Left ventricle myocardium inferior (tissue), 1 donor: ENCODE results near the gene STK32C. TPM values are rescaled to one million over a fixed set of nuclear protein-coding genes. Genes with fewer than 3 reads are reported as not detected.

Source experiments
- DNase-seq: peaks from one replicate; pipeline ENCODE4 v3.0.0-alpha.2; 2020
- H3K27ac ChIP-seq: fragments of 200-600 bp; replicated peaks from 2 replicates; pipeline ENCODE4 v1.8.0; 2021
- H3K27me3 ChIP-seq: fragments of 200-600 bp; 2 replicates; pipeline ENCODE4 v1.8.0; 2021; ENCODE audit warnings: low read depth
- H3K36me3 ChIP-seq: fragments of 200-600 bp; 2 replicates; pipeline ENCODE4 v1.8.0; 2021
- H3K4me1 ChIP-seq: fragments of 200-600 bp; 2 replicates; pipeline ENCODE4 v1.8.0; 2021
- H3K4me3 ChIP-seq: fragments of 200-600 bp; 2 replicates; pipeline ENCODE4 v1.8.0; 2021; ENCODE audit warnings: mild to moderate bottlenecking, moderate library complexity
- H3K9me3 ChIP-seq: fragments of 200-600 bp; replicated peaks from 2 replicates; pipeline ENCODE4 v1.8.0; 2021
- CTCF ChIP-seq: fragments of 200-600 bp; IDR thresholded peaks from 2 replicates; pipeline ENCODE4 v1.8.0; 2021; ENCODE audit warnings: antibody characterized with exemption, mild to moderate bottlenecking, borderline replicate concordance
- intact Hi-C: fragments of 100-400 bp; cut with micrococcal nuclease; formaldehyde crosslinking; loops from one replicate; pipeline ENCODE4 v1.11.0; 2022
- total RNA-seq: library from RNA; stranded (reverse); fragmentation: NEBNext Ultra II Directional; extraction: Animal tissue kit (Norgen Biotek cat#: 25700); gene quantifications from one replicate; pipeline ENCODE4 v1.2.1, GENCODE V29; 2021
- donor health status: DM: no; HTN: yes; CAD: no; lungs with severe emphysema.

STK32C gene
- total RNA-seq, 1 donor from 2014 or later, result 4.4 TPM

GRCh38 chr10:132246296-132246695 is 61.5 kb downstream of the STK32C start:
- H3K36me3 ChIP-seq, result no peaks in the 10 kb centered on the region

GRCh38 chr10:132245056-132245455 is 62.7 kb downstream of the STK32C start:
- intact Hi-C loops, result no loop called here
- no peaks in the 10 kb centered on the region for H3K36me3 ChIP-seq

More at GRCh38 chr10:132246296-132246695, 61.5 kb downstream of the STK32C start:
- H3K9me3 ChIP-seq, result no peaks in the 10 kb centered on the region
- intact Hi-C loops, result no loop called here
- peaks cover 25% of the 10 kb centered on the region for H3K27me3 ChIP-seq
- no peak for DNase-seq
- H3K4me3 ChIP-seq, result no peak overlapping the region
- TF ChIP-seq CTCF, result no peak
- no peaks in the 10 kb centered on the region for H3K4me1 ChIP-seq
- no peak overlapping the region for H3K27ac ChIP-seq

GRCh38 chr10:132243626-132244025 is 64.1 kb downstream of the STK32C start:
- no peak for DNase-seq
- Histone ChIP-seq H3K36me3 (no peaks in the 10 kb centered on the region), H3K27ac (no peak overlapping the region), H3K4me3 (no peak overlapping the region), H3K9me3 (no peaks in the 10 kb centered on the region), H3K4me1 (peaks cover 6% of the 10 kb centered on the region), H3K27me3 (peaks cover 6% of the 10 kb centered on the region)
- intact Hi-C loops, result no loop called here
- TF ChIP-seq CTCF, result no peak

More at GRCh38 chr10:132245056-132245455, 62.7 kb downstream of the STK32C start:
- no peak for TF ChIP-seq CTCF
- Histone ChIP-seq H3K9me3 (no peaks in the 10 kb centered on the region), H3K4me1 (no peaks in the 10 kb centered on the region), H3K27ac (no peak overlapping the region), H3K4me3 (no peak overlapping the region), H3K27me3 (peaks cover 16% of the 10 kb centered on the region)
- no peak for DNase-seq

GRCh38 chr10:132243141-132243540 is 64.6 kb downstream of the STK32C start:
- H3K9me3 ChIP-seq, result no peaks in the 10 kb centered on the region
- H3K4me1 ChIP-seq, result peaks cover 6% of the 10 kb centered on the region
- H3K27ac ChIP-seq, result no peak overlapping the region
- intact Hi-C loops, result no loop called here
- H3K4me3 ChIP-seq, result no peak overlapping the region
- no peak for TF ChIP-seq CTCF
- DNase-seq, result no peak
- H3K27me3 ChIP-seq, result peaks cover 1% of the 10 kb centered on the region
- no peaks in the 10 kb centered on the region for H3K36me3 ChIP-seq

GRCh38 chr10:132242103-132242840 is 65.5 kb downstream of the STK32C start:
- no peaks in the 10 kb centered on the region for H3K36me3 ChIP-seq
- intact Hi-C loops, result no loop called here
- no peaks in the 10 kb centered on the region for H3K27me3 ChIP-seq
- no peak overlapping the region for H3K27ac ChIP-seq
- TF ChIP-seq CTCF, result no peak
- no peaks in the 10 kb centered on the region for H3K9me3 ChIP-seq
- peaks cover 6% of the 10 kb centered on the region for H3K4me1 ChIP-seq
- no peak overlapping the region for H3K4me3 ChIP-seq
- DNase-seq, result no peak
